HepG2 (cell line): ENCODE data around the gene PTPRM. TPM values are rescaled to one million over a fixed set of nuclear protein-coding genes. Genes with fewer than 3 reads are reported as not detected.

Experiments used
- AGO2 ChIP-seq: fragments of 200-400 bp; formaldehyde crosslinking; optimal IDR thresholded peaks from 2 replicates; pipeline ENCODE3; 2017; ENCODE audit warnings: mild to moderate bottlenecking, low read depth, low read length, moderate library complexity
- DNMT1 ChIP-seq: sonication (generic); formaldehyde crosslinking; IDR thresholded peaks from 2 replicates; pipeline ENCODE4 v1.5.1; 2020; ENCODE audit warnings: mild to moderate bottlenecking, missing genetic modification reagents
- GPN1 ChIP-seq: sonication (generic); formaldehyde crosslinking; IDR thresholded peaks from 2 replicates; pipeline ENCODE4 v1.5.1; 2020; ENCODE audit warnings: missing genetic modification reagents, borderline replicate concordance
- JDP2 ChIP-seq: sonication (generic); formaldehyde crosslinking; IDR thresholded peaks from 2 replicates; pipeline ENCODE4 v1.8.1; 2022; ENCODE audit warnings: missing genetic modification reagents, borderline replicate concordance
- NR3C1 ChIP-seq: sonication (generic); formaldehyde crosslinking; IDR thresholded peaks from 2 replicates; pipeline ENCODE4 v1.4.0; 2020; ENCODE audit warnings: missing genetic modification reagents
- PHF8 ChIP-seq: sonication (generic); formaldehyde crosslinking; IDR thresholded peaks from 2 replicates; pipeline ENCODE4 v1.5.0; 2020; ENCODE audit warnings: missing genetic modification reagents
- PRPF4 ChIP-seq: fragments of 200-400 bp; formaldehyde crosslinking; IDR thresholded peaks from 2 replicates; pipeline ENCODE4 v1.6.1; 2016; ENCODE audit warnings: low read length, low read depth; ENCODE audit not compliant: poor library complexity, severe bottlenecking
- STAG1 ChIP-seq: sonication (generic); formaldehyde crosslinking; IDR thresholded peaks from 2 replicates; pipeline ENCODE4 v1.4.0; 2020; ENCODE audit warnings: missing genetic modification reagents
- XBP1 ChIP-seq: sonication (generic); formaldehyde crosslinking; IDR thresholded peaks from 2 replicates; pipeline ENCODE4 v1.5.0; 2020; ENCODE audit warnings: missing genetic modification reagents
- ZFP41 ChIP-seq: sonication (generic); formaldehyde crosslinking; IDR thresholded peaks from 2 replicates; pipeline ENCODE4 v1.4.0; 2020; ENCODE audit warnings: mild to moderate bottlenecking, missing genetic modification reagents, borderline replicate concordance
- ZMYM3 ChIP-seq: sonication (generic); formaldehyde crosslinking; IDR thresholded peaks from 2 replicates; pipeline ENCODE4 v1.5.1; 2020; ENCODE audit warnings: mild to moderate bottlenecking, missing genetic modification reagents
- ZNF101 ChIP-seq: sonication (generic); formaldehyde crosslinking; IDR thresholded peaks from 2 replicates; pipeline ENCODE4 v1.4.0; 2020; ENCODE audit warnings: mild to moderate bottlenecking, low read depth, missing genetic modification reagents, borderline replicate concordance
- ZNF670 ChIP-seq: sonication (generic); formaldehyde crosslinking; IDR thresholded peaks from 2 replicates; pipeline ENCODE4 v1.8.0; 2022; ENCODE audit warnings: mild to moderate bottlenecking, missing genetic modification reagents, borderline replicate concordance
- polyA plus RNA-seq, 8 experiments: library from polyadenylated mRNA; depleted of rRNA in 3 of 8; stranded (reverse) in 7 of 8; unstranded in 1 of 8; fragments of >200 nt; fragmentation: Illumina TruSeq in 4 of 8; extraction: Trizol in 4 of 8; gene quantifications; 2 replicates each; pipeline versions ENCODE4 v1.2.1 to v1.2.3, GENCODE V29; 2011 to 2016; ENCODE audit warnings: low read depth in 4 of 8, missing spikeins in 1 of 8, mixed read lengths in 1 of 8; ENCODE audit not compliant: insufficient read depth in 1 of 8
- total RNA-seq, 5 experiments: library from RNA; depleted of rRNA; stranded (reverse); fragments of >200 nt; fragmentation: Illumina TruSeq; extraction: Trizol; gene quantifications; 2 replicates each; pipeline ENCODE4 v1.2.3, GENCODE V29; 2016; ENCODE audit warnings: low read depth in 1 of 5
- TF ChIP-seq, protein P1 (sequence below): sonication (generic); formaldehyde crosslinking; IDR thresholded peaks from 2 replicates; pipeline ENCODE4; 2020; ENCODE audit warnings: missing genetic modification reagents, mild to moderate bottlenecking, borderline replicate concordance
- TF ChIP-seq, protein P2 (sequence below): sonication (generic); formaldehyde crosslinking; conservative IDR thresholded peaks from 2 replicates; pipeline ENCODE4 v1.8.0; 2022; ENCODE audit warnings: mild to moderate bottlenecking, moderate library complexity, missing genetic modification reagents
- TF ChIP-seq, protein P3 (sequence below): sonication (generic); formaldehyde crosslinking; IDR thresholded peaks from 2 replicates; pipeline ENCODE4 v1.8.0; 2022; ENCODE audit warnings: mild to moderate bottlenecking, missing genetic modification reagents; ENCODE audit not compliant: insufficient replicate concordance
- TF ChIP-seq, protein P4 (sequence below): sonication (generic); formaldehyde crosslinking; IDR thresholded peaks from 2 replicates; pipeline ENCODE4 v1.4.0; 2020; ENCODE audit warnings: mild to moderate bottlenecking, missing genetic modification reagents, borderline replicate concordance

PTPRM gene
- total and polyA plus RNA-seq, 2 of the 13 experiments (the other 11 are each of a cell fraction or from before 2014, with no cell fraction given), result 12.6 to 108 TPM

DNA sequence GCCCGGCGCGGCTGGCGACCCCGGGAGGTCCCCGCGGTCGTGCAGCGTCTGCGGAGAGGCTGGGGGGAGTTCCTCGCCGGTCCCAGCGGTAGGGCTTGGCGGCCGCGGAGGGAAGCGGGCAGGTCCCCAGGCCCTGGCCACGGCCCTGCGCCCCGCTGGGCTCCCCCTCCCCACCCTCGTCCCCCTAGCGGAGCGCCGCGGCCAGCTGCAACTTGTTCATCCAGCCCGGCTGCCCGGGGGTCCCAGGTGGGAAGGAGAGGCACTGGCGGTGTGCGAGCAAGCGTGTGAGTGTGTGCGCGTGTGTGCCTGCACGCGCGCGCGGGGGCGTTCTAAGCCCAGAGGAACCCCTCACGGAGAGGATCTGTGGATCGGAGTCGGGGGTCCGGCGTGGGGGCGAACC lies 1.3 kb downstream of the PTPRM start (continued):
- TF ChIP-seq, protein P1, sequence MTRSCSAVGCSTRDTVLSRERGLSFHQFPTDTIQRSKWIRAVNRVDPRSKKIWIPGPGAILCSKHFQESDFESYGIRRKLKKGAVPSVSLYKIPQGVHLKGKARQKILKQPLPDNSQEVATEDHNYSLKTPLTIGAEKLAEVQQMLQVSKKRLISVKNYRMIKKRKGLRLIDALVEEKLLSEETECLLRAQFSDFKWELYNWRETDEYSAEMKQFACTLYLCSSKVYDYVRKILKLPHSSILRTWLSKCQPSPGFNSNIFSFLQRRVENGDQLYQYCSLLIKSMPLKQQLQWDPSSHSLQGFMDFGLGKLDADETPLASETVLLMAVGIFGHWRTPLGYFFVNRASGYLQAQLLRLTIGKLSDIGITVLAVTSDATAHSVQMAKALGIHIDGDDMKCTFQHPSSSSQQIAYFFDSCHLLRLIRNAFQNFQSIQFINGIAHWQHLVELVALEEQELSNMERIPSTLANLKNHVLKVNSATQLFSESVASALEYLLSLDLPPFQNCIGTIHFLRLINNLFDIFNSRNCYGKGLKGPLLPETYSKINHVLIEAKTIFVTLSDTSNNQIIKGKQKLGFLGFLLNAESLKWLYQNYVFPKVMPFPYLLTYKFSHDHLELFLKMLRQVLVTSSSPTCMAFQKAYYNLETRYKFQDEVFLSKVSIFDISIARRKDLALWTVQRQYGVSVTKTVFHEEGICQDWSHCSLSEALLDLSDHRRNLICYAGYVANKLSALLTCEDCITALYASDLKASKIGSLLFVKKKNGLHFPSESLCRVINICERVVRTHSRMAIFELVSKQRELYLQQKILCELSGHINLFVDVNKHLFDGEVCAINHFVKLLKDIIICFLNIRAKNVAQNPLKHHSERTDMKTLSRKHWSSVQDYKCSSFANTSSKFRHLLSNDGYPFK (CRISPR knock-in tag), result no peak
- TF ChIP-seq PHF8 (CRISPR knock-in tag) (peak; percentile 65), DNMT1 (CRISPR knock-in tag) (no peak), ZNF670 (no peak), ZMYM3 (CRISPR knock-in tag) (no peak), ZNF101 (CRISPR knock-in tag) (no peak), NR3C1 (CRISPR knock-in tag) (no peak), GPN1 (no peak), ZFP41 (CRISPR knock-in tag) (no peak), XBP1 (no peak), PRPF4 (no peak), AGO2 (no peak), JDP2 (CRISPR knock-in tag) (no peak), STAG1 (peak; percentile 46)
- TF ChIP-seq, protein P2, sequence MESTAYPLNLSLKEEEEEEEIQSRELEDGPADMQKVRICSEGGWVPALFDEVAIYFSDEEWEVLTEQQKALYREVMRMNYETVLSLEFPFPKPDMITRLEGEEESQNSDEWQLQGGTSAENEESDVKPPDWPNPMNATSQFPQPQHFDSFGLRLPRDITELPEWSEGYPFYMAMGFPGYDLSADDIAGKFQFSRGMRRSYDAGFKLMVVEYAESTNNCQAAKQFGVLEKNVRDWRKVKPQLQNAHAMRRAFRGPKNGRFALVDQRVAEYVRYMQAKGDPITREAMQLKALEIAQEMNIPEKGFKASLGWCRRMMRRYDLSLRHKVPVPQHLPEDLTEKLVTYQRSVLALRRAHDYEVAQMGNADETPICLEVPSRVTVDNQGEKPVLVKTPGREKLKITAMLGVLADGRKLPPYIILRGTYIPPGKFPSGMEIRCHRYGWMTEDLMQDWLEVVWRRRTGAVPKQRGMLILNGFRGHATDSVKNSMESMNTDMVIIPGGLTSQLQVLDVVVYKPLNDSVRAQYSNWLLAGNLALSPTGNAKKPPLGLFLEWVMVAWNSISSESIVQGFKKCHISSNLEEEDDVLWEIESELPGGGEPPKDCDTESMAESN (CRISPR knock-in tag), result no peak
- TF ChIP-seq, protein P3, sequence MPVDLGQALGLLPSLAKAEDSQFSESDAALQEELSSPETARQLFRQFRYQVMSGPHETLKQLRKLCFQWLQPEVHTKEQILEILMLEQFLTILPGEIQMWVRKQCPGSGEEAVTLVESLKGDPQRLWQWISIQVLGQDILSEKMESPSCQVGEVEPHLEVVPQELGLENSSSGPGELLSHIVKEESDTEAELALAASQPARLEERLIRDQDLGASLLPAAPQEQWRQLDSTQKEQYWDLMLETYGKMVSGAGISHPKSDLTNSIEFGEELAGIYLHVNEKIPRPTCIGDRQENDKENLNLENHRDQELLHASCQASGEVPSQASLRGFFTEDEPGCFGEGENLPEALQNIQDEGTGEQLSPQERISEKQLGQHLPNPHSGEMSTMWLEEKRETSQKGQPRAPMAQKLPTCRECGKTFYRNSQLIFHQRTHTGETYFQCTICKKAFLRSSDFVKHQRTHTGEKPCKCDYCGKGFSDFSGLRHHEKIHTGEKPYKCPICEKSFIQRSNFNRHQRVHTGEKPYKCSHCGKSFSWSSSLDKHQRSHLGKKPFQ, result no peak
- TF ChIP-seq, protein P4, sequence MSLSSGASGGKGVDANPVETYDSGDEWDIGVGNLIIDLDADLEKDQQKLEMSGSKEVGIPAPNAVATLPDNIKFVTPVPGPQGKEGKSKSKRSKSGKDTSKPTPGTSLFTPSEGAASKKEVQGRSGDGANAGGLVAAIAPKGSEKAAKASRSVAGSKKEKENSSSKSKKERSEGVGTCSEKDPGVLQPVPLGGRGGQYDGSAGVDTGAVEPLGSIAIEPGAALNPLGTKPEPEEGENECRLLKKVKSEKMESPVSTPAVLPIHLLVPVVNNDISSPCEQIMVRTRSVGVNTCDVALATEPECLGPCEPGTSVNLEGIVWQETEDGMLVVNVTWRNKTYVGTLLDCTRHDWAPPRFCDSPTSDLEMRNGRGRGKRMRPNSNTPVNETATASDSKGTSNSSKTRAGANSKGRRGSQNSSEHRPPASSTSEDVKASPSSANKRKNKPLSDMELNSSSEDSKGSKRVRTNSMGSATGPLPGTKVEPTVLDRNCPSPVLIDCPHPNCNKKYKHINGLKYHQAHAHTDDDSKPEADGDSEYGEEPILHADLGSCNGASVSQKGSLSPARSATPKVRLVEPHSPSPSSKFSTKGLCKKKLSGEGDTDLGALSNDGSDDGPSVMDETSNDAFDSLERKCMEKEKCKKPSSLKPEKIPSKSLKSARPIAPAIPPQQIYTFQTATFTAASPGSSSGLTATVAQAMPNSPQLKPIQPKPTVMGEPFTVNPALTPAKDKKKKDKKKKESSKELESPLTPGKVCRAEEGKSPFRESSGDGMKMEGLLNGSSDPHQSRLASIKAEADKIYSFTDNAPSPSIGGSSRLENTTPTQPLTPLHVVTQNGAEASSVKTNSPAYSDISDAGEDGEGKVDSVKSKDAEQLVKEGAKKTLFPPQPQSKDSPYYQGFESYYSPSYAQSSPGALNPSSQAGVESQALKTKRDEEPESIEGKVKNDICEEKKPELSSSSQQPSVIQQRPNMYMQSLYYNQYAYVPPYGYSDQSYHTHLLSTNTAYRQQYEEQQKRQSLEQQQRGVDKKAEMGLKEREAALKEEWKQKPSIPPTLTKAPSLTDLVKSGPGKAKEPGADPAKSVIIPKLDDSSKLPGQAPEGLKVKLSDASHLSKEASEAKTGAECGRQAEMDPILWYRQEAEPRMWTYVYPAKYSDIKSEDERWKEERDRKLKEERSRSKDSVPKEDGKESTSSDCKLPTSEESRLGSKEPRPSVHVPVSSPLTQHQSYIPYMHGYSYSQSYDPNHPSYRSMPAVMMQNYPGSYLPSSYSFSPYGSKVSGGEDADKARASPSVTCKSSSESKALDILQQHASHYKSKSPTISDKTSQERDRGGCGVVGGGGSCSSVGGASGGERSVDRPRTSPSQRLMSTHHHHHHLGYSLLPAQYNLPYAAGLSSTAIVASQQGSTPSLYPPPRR (CRISPR knock-in tag), result no peak
